Esophagus muscularis mucosa (tissue), 4 donors: Measurements from ENCODE around the gene UTP3. TPM values are rescaled to one million over a fixed set of nuclear protein-coding genes. Genes with fewer than 3 reads are reported as not detected.

Experiments used
- DNase-seq: peaks from one replicate; pipeline ENCODE4 v3.0.0-alpha.2; 2017; ENCODE audit errors: extremely low spot score
- H3K27ac ChIP-seq, 4 donors: fragments of 200-600 bp; sonication (generic); replicated peaks in 1 of 4; 1 replicate in 3 of 4; 2 replicates in 1 of 4; pipeline ENCODE4 v1.5.1; 2016 to 2019; ENCODE audit warnings: mild to moderate bottlenecking in 1 of 4
- H3K27me3 ChIP-seq, 4 donors: fragments of 200-600 bp; sonication (generic); one replicate each; pipeline versions ENCODE4 v1.5.1 to v1.6.0; 2016 to 2019
- H3K36me3 ChIP-seq, 4 donors: fragments of 200-600 bp; sonication (generic); one replicate each; pipeline ENCODE4 v1.5.1; 2016 to 2019
- H3K4me1 ChIP-seq, 4 donors: fragments of 200-600 bp; sonication (generic); one replicate each; pipeline ENCODE4 v1.5.1; 2016 to 2019
- H3K4me3 ChIP-seq, 4 donors: fragments of 200-600 bp; sonication (generic); 1 replicate in 2 of 4; 2 replicates in 2 of 4; pipeline ENCODE4 v1.5.1; 2016 to 2019; ENCODE audit warnings: mild to moderate bottlenecking in 4 of 4, moderate library complexity in 1 of 4
- H3K9me3 ChIP-seq, 4 donors: fragments of 200-600 bp; sonication (generic); 1 replicate in 3 of 4; 2 replicates in 1 of 4; pipeline ENCODE4 v1.5.1; 2016 to 2019
- EP300 ChIP-seq: sonication (generic); formaldehyde crosslinking; IDR thresholded peaks from one replicate; pipeline ENCODE4 v1.6.1; 2017; ENCODE audit warnings: antibody characterized with exemption
- POLR2A ChIP-seq: fragments of 450-650 bp; IDR thresholded peaks from one replicate; pipeline ENCODE4 v1.6.1; 2017; ENCODE audit warnings: antibody characterized with exemption, moderate library complexity, mild to moderate bottlenecking, low read depth
- POLR2AphosphoS5 ChIP-seq, 2 donors: sonication (generic); formaldehyde crosslinking; IDR thresholded peaks; one replicate each; pipeline ENCODE4 v1.6.1; 2017; ENCODE audit warnings: antibody characterized with exemption in 2 of 2
- WGBS: methylation state at CpG from one replicate; pipeline ENCODE4 v1.1.5; 2018; 5-methylcytosine and 5-hydroxymethylcytosine counted together
- intact Hi-C: fragments of 100-400 bp; cut with DNase I; formaldehyde crosslinking; loops from one replicate; pipeline ENCODE4 v1.15.1; 2023
- total RNA-seq, 4 donors: library from RNA; depleted of rRNA; stranded (reverse); fragments of >200 nt; gene quantifications; one replicate each; pipeline versions ENCODE4 v1.1.0 to v1.2.1, GENCODE V29; 2016
- TF ChIP-seq, protein P1 (sequence below), 3 experiments: fragments of 200-600 bp in 2 of 3; fragments of 450-650 bp in 1 of 3; sonication (generic) in 2 of 3; IDR thresholded peaks; one replicate each; pipeline ENCODE4 v1.5.1; 2017 to 2019; ENCODE audit warnings: antibody characterized with exemption in 3 of 3, mild to moderate bottlenecking in 2 of 3, moderate library complexity in 1 of 3

UTP3 gene
- total RNA-seq, 4 donors from 2014 or later: 19.9 to 31.3 (median 21.8) TPM

- Histone ChIP-seq H3K4me3 (no peak overlapping the region), H3K27ac (no peak overlapping the region), H3K4me1 (peaks cover 9 to 20% (median 13%) of the 10 kb centered on the region in 4 donors), H3K36me3 (no peaks in the 10 kb centered on the region), H3K27me3 (no peaks in the 10 kb centered on the region), H3K9me3 (no peaks in the 10 kb centered on the region)
- intact Hi-C loops: no loop called here
- TF ChIP-seq, protein P1, sequence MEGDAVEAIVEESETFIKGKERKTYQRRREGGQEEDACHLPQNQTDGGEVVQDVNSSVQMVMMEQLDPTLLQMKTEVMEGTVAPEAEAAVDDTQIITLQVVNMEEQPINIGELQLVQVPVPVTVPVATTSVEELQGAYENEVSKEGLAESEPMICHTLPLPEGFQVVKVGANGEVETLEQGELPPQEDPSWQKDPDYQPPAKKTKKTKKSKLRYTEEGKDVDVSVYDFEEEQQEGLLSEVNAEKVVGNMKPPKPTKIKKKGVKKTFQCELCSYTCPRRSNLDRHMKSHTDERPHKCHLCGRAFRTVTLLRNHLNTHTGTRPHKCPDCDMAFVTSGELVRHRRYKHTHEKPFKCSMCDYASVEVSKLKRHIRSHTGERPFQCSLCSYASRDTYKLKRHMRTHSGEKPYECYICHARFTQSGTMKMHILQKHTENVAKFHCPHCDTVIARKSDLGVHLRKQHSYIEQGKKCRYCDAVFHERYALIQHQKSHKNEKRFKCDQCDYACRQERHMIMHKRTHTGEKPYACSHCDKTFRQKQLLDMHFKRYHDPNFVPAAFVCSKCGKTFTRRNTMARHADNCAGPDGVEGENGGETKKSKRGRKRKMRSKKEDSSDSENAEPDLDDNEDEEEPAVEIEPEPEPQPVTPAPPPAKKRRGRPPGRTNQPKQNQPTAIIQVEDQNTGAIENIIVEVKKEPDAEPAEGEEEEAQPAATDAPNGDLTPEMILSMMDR (IDR thresholded peaks at IDR 0.05): no peak
- TF ChIP-seq POLR2AphosphoS5 (IDR thresholded peaks at IDR 0.05) (no peak), EP300 (no peak), POLR2A (no peak)
- WGBS: 90% methylated on average over 7 of the region's 7 CpGs
- no peak for DNase-seq
Observed at GRCh38 chr4:70712604-70713452, 24.5 kb downstream of the UTP3 start.

GRCh38 chr4:70713453-70714078 is 25.2 kb downstream of the UTP3 start:
- WGBS: 78% methylated on average over 7 of the region's 7 CpGs
- Histone ChIP-seq H3K4me3 (no peak overlapping the region), H3K27ac (no peak overlapping the region), H3K4me1 (peaks cover 9 to 19% (median 13%) of the 10 kb centered on the region in 4 donors), H3K9me3 (no peaks in the 10 kb centered on the region), H3K36me3 (no peaks in the 10 kb centered on the region), H3K27me3 (no peaks in the 10 kb centered on the region)
- TF ChIP-seq EP300 (no peak), POLR2A (no peak), POLR2AphosphoS5 (IDR thresholded peaks at IDR 0.05) (no peak)
- TF ChIP-seq, protein P1 (IDR thresholded peaks at IDR 0.05): no peak
- intact Hi-C loops: no loop called here
- DNase-seq: no peak

GRCh38 chr4:70714079-70714887 is 26.0 kb downstream of the UTP3 start:
- intact Hi-C loops: no loop called here
- TF ChIP-seq EP300 (no peak), POLR2A (no peak), POLR2AphosphoS5 (IDR thresholded peaks at IDR 0.05) (no peak)
- TF ChIP-seq, protein P1 (IDR thresholded peaks at IDR 0.05): no peak
- no peak overlapping the region for H3K27ac ChIP-seq
- no peaks in the 10 kb centered on the region for H3K27me3 ChIP-seq
- 82% methylated on average over 5 of the region's 5 CpGs for WGBS
- no peak overlapping the region for H3K4me3 ChIP-seq
- no peaks in the 10 kb centered on the region for H3K36me3 ChIP-seq
- DNase-seq: no peak
- no peaks in the 10 kb centered on the region for H3K9me3 ChIP-seq
- H3K4me1 ChIP-seq: peaks cover 9 to 19% (median 13%) of the 10 kb centered on the region in 4 donors

GRCh38 chr4:70715097-70715496 is 26.8 kb downstream of the UTP3 start:
- H3K9me3 ChIP-seq: no peaks in the 10 kb centered on the region
- H3K4me3 ChIP-seq: no peak overlapping the region
- no peaks in the 10 kb centered on the region for H3K36me3 ChIP-seq
- intact Hi-C loops: no loop called here
- TF ChIP-seq POLR2AphosphoS5 (IDR thresholded peaks at IDR 0.05) (no peak), EP300 (no peak), POLR2A (no peak)
- TF ChIP-seq, protein P1 (IDR thresholded peaks at IDR 0.05): no peak
- WGBS: 84% methylated on average over 6 of the region's 6 CpGs
- DNase-seq: no peak
- peaks cover 9 to 19% (median 13%) of the 10 kb centered on the region in 4 donors for H3K4me1 ChIP-seq
- no peak overlapping the region for H3K27ac ChIP-seq
- H3K27me3 ChIP-seq: no peaks in the 10 kb centered on the region
